ENCODE results near the gene AP3B1.

AP3B1 gene

GRCh38 chr5:77960863-77961396, 333.6 kb downstream of the AP3B1 start:
- TF ChIP-seq, protein P1, sequence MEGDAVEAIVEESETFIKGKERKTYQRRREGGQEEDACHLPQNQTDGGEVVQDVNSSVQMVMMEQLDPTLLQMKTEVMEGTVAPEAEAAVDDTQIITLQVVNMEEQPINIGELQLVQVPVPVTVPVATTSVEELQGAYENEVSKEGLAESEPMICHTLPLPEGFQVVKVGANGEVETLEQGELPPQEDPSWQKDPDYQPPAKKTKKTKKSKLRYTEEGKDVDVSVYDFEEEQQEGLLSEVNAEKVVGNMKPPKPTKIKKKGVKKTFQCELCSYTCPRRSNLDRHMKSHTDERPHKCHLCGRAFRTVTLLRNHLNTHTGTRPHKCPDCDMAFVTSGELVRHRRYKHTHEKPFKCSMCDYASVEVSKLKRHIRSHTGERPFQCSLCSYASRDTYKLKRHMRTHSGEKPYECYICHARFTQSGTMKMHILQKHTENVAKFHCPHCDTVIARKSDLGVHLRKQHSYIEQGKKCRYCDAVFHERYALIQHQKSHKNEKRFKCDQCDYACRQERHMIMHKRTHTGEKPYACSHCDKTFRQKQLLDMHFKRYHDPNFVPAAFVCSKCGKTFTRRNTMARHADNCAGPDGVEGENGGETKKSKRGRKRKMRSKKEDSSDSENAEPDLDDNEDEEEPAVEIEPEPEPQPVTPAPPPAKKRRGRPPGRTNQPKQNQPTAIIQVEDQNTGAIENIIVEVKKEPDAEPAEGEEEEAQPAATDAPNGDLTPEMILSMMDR (conservative IDR thresholded peaks at IDR 0.05), result no peak
- no peak for TF ChIP-seq ZFX (IDR thresholded peaks at IDR 0.05)
- H3K27ac ChIP-seq, result no peak overlapping the region

DNA sequence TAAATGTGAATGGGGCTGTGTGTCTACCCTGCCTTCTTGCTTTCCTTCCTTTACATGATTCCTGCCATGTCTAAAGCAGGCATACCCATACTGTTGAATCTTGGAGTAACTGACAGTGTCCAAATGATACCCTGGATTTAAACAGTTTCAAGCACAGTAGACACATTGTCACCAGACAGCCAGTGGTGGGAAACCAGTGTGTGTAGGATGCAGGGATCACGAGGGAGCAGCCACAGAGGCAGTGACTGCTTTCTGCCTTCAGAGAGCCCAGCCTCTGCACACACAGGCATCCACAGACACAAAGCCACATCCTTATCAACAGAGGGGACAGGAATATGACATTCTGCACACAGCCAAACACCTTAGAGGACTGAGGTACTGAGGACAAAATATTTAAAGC, 334.2 kb downstream of the AP3B1 start:
- no peak overlapping the region for H3K27ac ChIP-seq
- TF ChIP-seq, protein P1 (conservative IDR thresholded peaks at IDR 0.05), result no peak
- TF ChIP-seq ZFX (IDR thresholded peaks at IDR 0.05), result no peak

- no peak overlapping the region for H3K27ac ChIP-seq
- TF ChIP-seq, protein P1 (conservative IDR thresholded peaks at IDR 0.05), result no peak
- no peak for TF ChIP-seq ZFX (IDR thresholded peaks at IDR 0.05)
Measured at GRCh38 chr5:77958642-77959330, 335.7 kb downstream of the AP3B1 start.

GRCh38 chr5:77957931-77958521, 336.5 kb downstream of the AP3B1 start:
- no peak overlapping the region for H3K27ac ChIP-seq
- TF ChIP-seq, protein P1 (conservative IDR thresholded peaks at IDR 0.05), result no peak
- no peak for TF ChIP-seq ZFX (IDR thresholded peaks at IDR 0.05)

- TF ChIP-seq, protein P1 (conservative IDR thresholded peaks at IDR 0.05), result no peak
- no peak for TF ChIP-seq ZFX (IDR thresholded peaks at IDR 0.05)
- H3K27ac ChIP-seq, result no peak overlapping the region
Measured at GRCh38 chr5:77957516-77957915, 337.0 kb downstream of the AP3B1 start.

DNA sequence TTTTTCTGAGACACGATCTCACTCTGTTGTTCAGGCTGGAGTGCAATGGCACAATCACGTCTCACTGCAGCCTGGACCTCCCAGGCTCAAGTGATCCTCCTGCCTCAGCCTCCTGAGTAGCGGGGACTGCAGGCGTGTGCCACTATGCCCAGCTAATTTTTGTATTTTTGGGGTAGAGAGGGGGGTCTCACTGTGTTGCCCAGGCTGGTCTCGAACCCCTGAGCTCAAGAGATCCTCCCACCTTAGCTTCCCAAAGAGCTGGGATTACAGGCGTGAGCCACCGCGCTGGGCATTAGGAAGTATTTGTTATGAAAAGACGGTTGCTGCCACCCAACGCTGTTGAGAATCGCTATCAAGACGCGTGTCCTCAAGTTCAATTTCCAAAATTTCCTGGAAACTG, 337.4 kb downstream of the AP3B1 start:
- no peak overlapping the region for H3K27ac ChIP-seq
- TF ChIP-seq, protein P1 (conservative IDR thresholded peaks at IDR 0.05), result no peak
- TF ChIP-seq ZFX (IDR thresholded peaks at IDR 0.05), result no peak

GRCh38 chr5:77955577-77955976, 338.9 kb downstream of the AP3B1 start:
- TF ChIP-seq, protein P1 (conservative IDR thresholded peaks at IDR 0.05), result no peak
- TF ChIP-seq ZFX (IDR thresholded peaks at IDR 0.05), result no peak
- H3K27ac ChIP-seq, result no peak overlapping the region

Data from C4-2B (cell line).